Colonic mucosa (tissue), 4 donors: Measurements from ENCODE around the gene GNG7. TPM values are rescaled to one million over a fixed set of nuclear protein-coding genes. Genes with fewer than 3 reads are reported as not detected.

Source experiments
- DNase-seq: peaks from one replicate; pipeline ENCODE4 v3.0.0-alpha.2; 2020
- H3K27ac ChIP-seq: fragments of 200-600 bp; one replicate; pipeline ENCODE4 v1.8.0; 2021
- H3K27me3 ChIP-seq: fragments of 200-600 bp; one replicate; pipeline ENCODE4 v1.8.0; 2021
- H3K36me3 ChIP-seq: fragments of 200-600 bp; one replicate; pipeline ENCODE4 v1.8.0; 2021
- H3K4me1 ChIP-seq: fragments of 200-600 bp; one replicate; pipeline ENCODE4 v1.8.0; 2021; ENCODE audit warnings: mild to moderate bottlenecking
- H3K4me3 ChIP-seq: fragments of 200-600 bp; one replicate; pipeline ENCODE4 v1.8.0; 2021
- H3K9ac ChIP-seq, 2 donors: one replicate each; pipeline ENCODE4 v1.7.0; 2013; ENCODE audit warnings: control low read depth in 2 of 2, low read depth in 2 of 2, low read length in 2 of 2
- H3K9me3 ChIP-seq: fragments of 200-600 bp; one replicate; pipeline ENCODE4 v1.8.0; 2021
- CTCF ChIP-seq: fragments of 200-600 bp; IDR thresholded peaks from one replicate; pipeline ENCODE4 v1.8.0; 2022; ENCODE audit warnings: antibody characterized with exemption, mild to moderate bottlenecking
- intact Hi-C: fragments of 100-400 bp; cut with DNase I; formaldehyde crosslinking; loops from one replicate; pipeline ENCODE4 v1.14.1; 2022
- total RNA-seq, 2 donors: library from RNA; stranded (reverse); fragmentation: NEBNext Ultra II Directional in 1 of 2; extraction: Animal tissue kit (Norgen Biotek cat#: 25700) in 1 of 2; gene quantifications; one replicate each; pipeline ENCODE4 v1.2.1, GENCODE V29; 2021
- donor health status: healthy.
- donor health status: DM: no; HTN: no; CAD: no.
- donor health status: DM: no; HTN: no; CAD: no.

The GNG7 gene
- total RNA-seq, 2 donors from 2014 or later: 1.5 to 3.2 TPM

GRCh38 chr19:2491130-2491801 is 211.2 kb downstream of the GNG7 start:
- peak overlapping the region in 1 of 2 donors; percentile 76 for H3K9ac ChIP-seq
- TF ChIP-seq CTCF: no peak
- DNase-seq: peak; percentile 97
- no peaks in the 10 kb centered on the region for H3K36me3 ChIP-seq
- H3K27ac ChIP-seq: peak overlapping the region; percentile 16
- peaks cover 35% of the 10 kb centered on the region for H3K4me1 ChIP-seq
- H3K9me3 ChIP-seq: no peaks in the 10 kb centered on the region
- H3K27me3 ChIP-seq: peaks cover 4% of the 10 kb centered on the region
- intact Hi-C loops: no loop called here
- no peak overlapping the region for H3K4me3 ChIP-seq

- Histone ChIP-seq H3K4me3 (no peak overlapping the region), H3K4me1 (peaks cover 31% of the 10 kb centered on the region), H3K9ac (peak overlapping the region in 1 of 2 donors; percentile 76), H3K36me3 (no peaks in the 10 kb centered on the region), H3K27me3 (peaks cover 4% of the 10 kb centered on the region), H3K9me3 (no peaks in the 10 kb centered on the region), H3K27ac (peak overlapping the region; percentile 16)
- intact Hi-C loops: no loop called here
- no peak for TF ChIP-seq CTCF
- no peak for DNase-seq
Measured at GRCh38 chr19:2490659-2491058, 211.8 kb downstream of the GNG7 start.

- H3K27me3 ChIP-seq: peaks cover 4% of the 10 kb centered on the region
- intact Hi-C loops: no loop called here
- no peaks in the 10 kb centered on the region for H3K36me3 ChIP-seq
- peak overlapping the region; percentile 71 to 87 for H3K9ac ChIP-seq
- H3K4me3 ChIP-seq: peak overlapping the region; percentile 39
- peak; percentile 55 for DNase-seq
- peak overlapping the region; percentile 45 for H3K27ac ChIP-seq
- H3K9me3 ChIP-seq: no peaks in the 10 kb centered on the region
- peaks cover 26% of the 10 kb centered on the region for H3K4me1 ChIP-seq
- no peak for TF ChIP-seq CTCF
Measured at GRCh38 chr19:2488942-2489731, 213.4 kb downstream of the GNG7 start.

- H3K36me3 ChIP-seq: no peaks in the 10 kb centered on the region
- peak overlapping the region; percentile 45 for H3K27ac ChIP-seq
- no peak for TF ChIP-seq CTCF
- peak; percentile 77 for DNase-seq
- no peaks in the 10 kb centered on the region for H3K9me3 ChIP-seq
- H3K27me3 ChIP-seq: peaks cover 4% of the 10 kb centered on the region
- peaks cover 26% of the 10 kb centered on the region for H3K4me1 ChIP-seq
- intact Hi-C loops: no loop called here
- peak overlapping the region; percentile 39 for H3K4me3 ChIP-seq
- peak overlapping the region; percentile 71 to 87 for H3K9ac ChIP-seq
Measured at GRCh38 chr19:2488405-2488941, 214.0 kb downstream of the GNG7 start.

GRCh38 chr19:2487842-2488241 is 214.7 kb downstream of the GNG7 start:
- peaks cover 26% of the 10 kb centered on the region for H3K4me1 ChIP-seq
- H3K27me3 ChIP-seq: peaks cover 4% of the 10 kb centered on the region
- DNase-seq: no peak
- intact Hi-C loops: no loop called here
- no peak for TF ChIP-seq CTCF
- no peaks in the 10 kb centered on the region for H3K9me3 ChIP-seq
- no peak overlapping the region for H3K4me3 ChIP-seq
- H3K9ac ChIP-seq: no peak overlapping the region
- H3K36me3 ChIP-seq: no peaks in the 10 kb centered on the region
- no peak overlapping the region for H3K27ac ChIP-seq
